Keratinocyte (primary cell): ENCODE data around the gene GRHL3. TPM values are rescaled to one million over a fixed set of nuclear protein-coding genes. Genes with fewer than 3 reads are reported as not detected.
"Not testable (repeated sequence)": the region's sequence is repeated elsewhere in the genome, so short reads cannot be mapped to it uniquely, and the experiment has no call there.

Experiments
- DNase-seq: peaks from one replicate; pipeline ENCODE4 v3.0.0-alpha.2; 2011; ENCODE audit warnings: low read depth, missing footprints, low spot score
- FAIRE-seq: peaks from 2 replicates; lab custom pipeline; 2011; peaks lifted over from hg19 to GRCh38; lab: Jason Lieb, UNC
- H2AFZ ChIP-seq: 2 replicates; pipeline ENCODE4 v1.6.0; 2012; ENCODE audit warnings: low read length, control low read depth, inconsistent platforms; ENCODE audit not compliant: control insufficient read depth
- H3K27ac ChIP-seq: 2 replicates; pipeline ENCODE4 v1.5.1; 2011; ENCODE audit warnings: low read length; ENCODE audit not compliant: control insufficient read depth, insufficient read depth
- H3K27me3 ChIP-seq: 3 replicates; pipeline ENCODE4 v1.6.0; 2011; ENCODE audit warnings: low read length; ENCODE audit not compliant: control insufficient read depth, insufficient read depth; ENCODE audit errors: extremely low read depth
- H3K36me3 ChIP-seq, 2 experiments: 2 replicates in 1 of 2; 3 replicates in 1 of 2; pipeline ENCODE4 v1.5.1; 2011; ENCODE audit warnings: low read length in 2 of 2, mild to moderate bottlenecking in 1 of 2; ENCODE audit not compliant: control insufficient read depth in 2 of 2, insufficient read depth in 2 of 2; ENCODE audit errors: extremely low read depth in 1 of 2
- H3K4me1 ChIP-seq: 3 replicates; pipeline ENCODE4 v1.5.1; 2011; ENCODE audit warnings: low read length; ENCODE audit not compliant: control insufficient read depth, insufficient read depth; ENCODE audit errors: extremely low read depth
- H3K4me2 ChIP-seq: 3 replicates; pipeline ENCODE4 v1.6.0; 2011; ENCODE audit warnings: low read depth, low read length; ENCODE audit not compliant: control insufficient read depth, insufficient read depth; ENCODE audit errors: extremely low read depth
- H3K4me3 ChIP-seq, 3 experiments: fragments of 200-600 bp in 1 of 3; sonication (generic) in 1 of 3; 2 replicates in 2 of 3; 3 replicates in 1 of 3; pipeline ENCODE4 v1.5.1; 2011 to 2016; ENCODE audit warnings: low read length in 3 of 3, mild to moderate bottlenecking in 3 of 3, control low read depth in 2 of 3, inconsistent platforms in 1 of 3, low read depth in 1 of 3, mixed read lengths in 1 of 3, mixed run types in 1 of 3, moderate library complexity in 1 of 3; ENCODE audit not compliant: control insufficient read depth in 2 of 3, insufficient read depth in 2 of 3; ENCODE audit errors: extremely low read depth in 1 of 3
- H3K79me2 ChIP-seq: 2 replicates; pipeline ENCODE4 v1.6.0; 2012; ENCODE audit warnings: low read length; ENCODE audit not compliant: control insufficient read depth, insufficient read depth
- H3K9ac ChIP-seq: 3 replicates; pipeline ENCODE4 v1.6.0; 2011; ENCODE audit warnings: low read length; ENCODE audit not compliant: control insufficient read depth, insufficient read depth; ENCODE audit errors: extremely low read depth
- H3K9me1 ChIP-seq: 3 replicates; pipeline ENCODE4 v1.6.0; 2011; ENCODE audit warnings: low read length; ENCODE audit not compliant: control insufficient read depth, insufficient read depth; ENCODE audit errors: extremely low read depth
- H3K9me3 ChIP-seq: 2 replicates; pipeline ENCODE4 v1.5.1; 2012; ENCODE audit warnings: low read depth, low read length; ENCODE audit not compliant: control insufficient read depth
- H4K20me1 ChIP-seq: 3 replicates; pipeline ENCODE4 v1.6.0; 2011; ENCODE audit warnings: low read length; ENCODE audit not compliant: control insufficient read depth, insufficient read depth; ENCODE audit errors: extremely low read depth
- CTCF ChIP-seq, 3 experiments: IDR thresholded peaks in 1 of 3; conservative IDR thresholded peaks in 1 of 3; optimal IDR thresholded peaks in 1 of 3; 2 replicates in 2 of 3; 3 replicates in 1 of 3; pipeline versions ENCODE3 to v1.5.1; 2011; ENCODE audit warnings: low read length in 3 of 3, mild to moderate bottlenecking in 3 of 3, moderate library complexity in 2 of 3, control low read depth in 1 of 3, inconsistent platforms in 1 of 3; ENCODE audit not compliant: insufficient read depth in 2 of 3; ENCODE audit errors: extremely low read depth in 1 of 3
- EZH2 ChIP-seq: IDR thresholded peaks from one replicate; pipeline ENCODE4 v1.6.1; 2012; ENCODE audit warnings: inconsistent platforms, mild to moderate bottlenecking, low read length, moderate library complexity
- dilution Hi-C: fragments of 300-500 bp; cut with MboI; formaldehyde crosslinking; loops from one replicate; pipeline ENCODE4 v1.7.0; 2020; ENCODE audit warnings: low sequenced_read_pairs; ENCODE audit not compliant: extremely low pct_ligation_motif_present
- polyA plus RNA-seq, 5 experiments: library from polyadenylated mRNA; depleted of rRNA in 3 of 5; stranded (reverse) in 3 of 5; stranded (forward) in 1 of 5; unstranded in 1 of 5; fragments of >200 nt; gene quantifications; 1 replicate in 1 of 5; 2 replicates in 3 of 5; 3 replicates in 1 of 5; pipeline versions ENCODE4 v1.2.1 to v1.2.3, GENCODE V29; 2011 to 2012; ENCODE audit warnings: missing spikeins in 2 of 5, low read depth in 1 of 5, low replicate concordance in 1 of 5

Gene GRHL3
- polyA plus RNA-seq, 1 donor (not counting 4 experiments of a cell fraction or from before 2014, with no cell fraction given): 13.0 TPM

- dilution Hi-C loops: no loop called here
- Histone ChIP-seq H4K20me1 (no peaks in the 10 kb centered on the region), H3K9ac (peak overlapping the region; percentile 81), H3K27me3 (no peaks in the 10 kb centered on the region), H3K79me2 (no peaks in the 10 kb centered on the region), H3K36me3 (no peaks in the 10 kb centered on the region), H3K9me1 (peaks cover 4% of the 10 kb centered on the region), H3K27ac (peak overlapping the region; percentile 97), H3K4me1 (peaks cover 59% of the 10 kb centered on the region), H3K9me3 (no peaks in the 10 kb centered on the region), H3K4me3 (peak overlapping the region in 1 of 3 experiments; percentile 50), H3K4me2 (peak overlapping the region; percentile 80), H2AFZ (peak overlapping the region; percentile 59)
- FAIRE-seq (peak; percentile 77), DNase-seq (no peak)
- TF ChIP-seq CTCF (optimal IDR thresholded peaks at IDR 0.05 in 1 of 3, IDR thresholded peaks at IDR 0.05 in 1 of 3, conservative IDR thresholded peaks at IDR 0.05 in 1 of 3; ENCODE audit: extremely low read depth in 1 of 3, insufficient read depth in 2 of 3, low read length in 3 of 3) (no peak), EZH2 (no peak)
Observed at GRCh38 chr1:24285231-24285630, 33.9 kb upstream of the GRHL3 start.

GRCh38 chr1:24286246-24287010, 32.7 kb upstream of the GRHL3 start:
- Histone ChIP-seq H3K4me3 (no peak overlapping the region), H3K9me3 (no peaks in the 10 kb centered on the region), H3K27me3 (no peaks in the 10 kb centered on the region), H3K9me1 (peaks cover 4% of the 10 kb centered on the region), H4K20me1 (no peaks in the 10 kb centered on the region), H3K79me2 (no peaks in the 10 kb centered on the region), H3K27ac (peak overlapping the region; percentile 97), H3K36me3 (no peaks in the 10 kb centered on the region), H2AFZ (peak overlapping the region; percentile 12), H3K9ac (peak overlapping the region; percentile 81), H3K4me2 (peak overlapping the region; percentile 30), H3K4me1 (peaks cover 71% of the 10 kb centered on the region)
- FAIRE-seq (peak; percentile 93), DNase-seq (no peak)
- dilution Hi-C loops: no loop called here
- TF ChIP-seq CTCF (optimal IDR thresholded peaks at IDR 0.05 in 1 of 3, IDR thresholded peaks at IDR 0.05 in 1 of 3, conservative IDR thresholded peaks at IDR 0.05 in 1 of 3; ENCODE audit: extremely low read depth in 1 of 3, insufficient read depth in 2 of 3, low read length in 3 of 3) (peak; percentile 21 to 57 (median 23)), EZH2 (no peak)

- FAIRE-seq, H4K20me1 ChIP-seq, H3K36me3 ChIP-seq, H3K27ac ChIP-seq, H3K9ac ChIP-seq, dilution Hi-C loops, H3K27me3 ChIP-seq, H3K9me3 ChIP-seq, H2AFZ ChIP-seq, H3K4me2 ChIP-seq, H3K9me1 ChIP-seq, H3K4me3 ChIP-seq, DNase-seq, H3K79me2 ChIP-seq: not testable (repeated sequence)
- H3K4me1 ChIP-seq: peaks cover 71% of the 10 kb centered on the region
Observed at GRCh38 chr1:24287779-24288178, 31.4 kb upstream of the GRHL3 start.
